ENCODE measurements around the gene RPS19. TPM values are rescaled to one million over a fixed set of nuclear protein-coding genes. Genes with fewer than 3 reads are reported as not detected.

RPS19 gene
- total RNA-seq, 1 donor from 2014 or later, result 3,078 TPM

DNA sequence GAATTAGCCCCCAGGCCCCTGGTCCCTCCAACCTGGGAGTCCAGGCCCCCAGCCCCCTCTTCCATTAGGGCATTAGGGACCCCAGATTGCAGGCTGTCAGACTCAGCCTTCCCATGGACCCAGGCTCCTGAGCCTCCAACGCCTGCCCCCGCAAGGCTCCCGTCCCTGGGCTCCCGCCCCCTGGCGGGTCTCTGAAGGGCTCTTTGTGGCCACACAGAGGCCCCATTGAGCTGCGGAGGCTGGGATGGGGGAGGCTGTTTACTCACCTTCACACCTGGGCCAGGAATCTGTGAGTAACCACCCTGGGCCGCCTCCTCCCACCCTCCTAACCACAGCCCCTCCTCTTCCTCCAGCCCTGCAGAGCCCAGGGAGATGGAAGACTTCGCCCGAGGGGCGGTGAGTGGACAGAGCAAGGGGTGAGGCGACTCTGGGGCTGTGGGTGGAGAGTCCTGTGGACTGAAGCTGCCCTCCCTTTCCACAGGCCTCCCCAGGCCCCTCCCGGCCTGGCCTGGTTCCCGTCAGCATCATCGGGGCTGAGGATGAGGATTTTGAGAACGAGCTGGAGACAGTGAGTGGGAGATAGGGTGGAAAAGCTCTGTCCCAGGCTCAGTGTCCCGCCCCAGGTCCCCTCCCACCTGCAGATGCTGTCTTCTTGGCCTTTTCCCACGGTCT is 27.8 kb downstream of the RPS19 start:
- peaks cover 66% of the 10 kb centered on the region for H4K20me1 ChIP-seq (ENCODE audit: insufficient read depth, low read length)
- no peak for FAIRE-seq
- no peaks in the 10 kb centered on the region for H3K9me3 ChIP-seq (ENCODE audit: insufficient read depth, low read depth, low read length)
- H3K4me3 ChIP-seq (ENCODE audit: insufficient read depth, low read depth, low read length), result no peak overlapping the region
- Mint-ChIP-seq H3K27ac (ENCODE audit: unreplicated experiment) (peak overlapping the region; percentile 35), H3K36me3 (ENCODE audit: low read depth, unreplicated experiment) (peaks cover 19% of the 10 kb centered on the region), H3K4me1 (ENCODE audit: low read depth, unreplicated experiment) (peaks cover 25% of the 10 kb centered on the region), H3K27me3 (ENCODE audit: low read depth, unreplicated experiment) (no peaks in the 10 kb centered on the region), H3K9me3 (ENCODE audit: unreplicated experiment) (no peaks in the 10 kb centered on the region), H3K4me3 (ENCODE audit: unreplicated experiment) (no peak overlapping the region)
- H3K4me1 ChIP-seq (ENCODE audit: insufficient read depth, low read length), result peaks cover 27% of the 10 kb centered on the region
- peak overlapping the region; percentile 42 for H3K9ac ChIP-seq (ENCODE audit: low read length)
- peak; percentile 77 for DNase-seq (ENCODE audit: low read depth)
- peaks cover 10% of the 10 kb centered on the region for H3K36me3 ChIP-seq (ENCODE audit: insufficient read depth, low read length)
- peak overlapping the region; percentile 67 for H3K27ac ChIP-seq (ENCODE audit: low read depth, low read length)
- H3K4me2 ChIP-seq (ENCODE audit: low read length), result peak overlapping the region; percentile 63
- TF ChIP-seq EZH2 (IDR thresholded peaks at IDR 0.05; ENCODE audit: insufficient read depth, low read length), result no peak
- TF ChIP-seq, protein P1, sequence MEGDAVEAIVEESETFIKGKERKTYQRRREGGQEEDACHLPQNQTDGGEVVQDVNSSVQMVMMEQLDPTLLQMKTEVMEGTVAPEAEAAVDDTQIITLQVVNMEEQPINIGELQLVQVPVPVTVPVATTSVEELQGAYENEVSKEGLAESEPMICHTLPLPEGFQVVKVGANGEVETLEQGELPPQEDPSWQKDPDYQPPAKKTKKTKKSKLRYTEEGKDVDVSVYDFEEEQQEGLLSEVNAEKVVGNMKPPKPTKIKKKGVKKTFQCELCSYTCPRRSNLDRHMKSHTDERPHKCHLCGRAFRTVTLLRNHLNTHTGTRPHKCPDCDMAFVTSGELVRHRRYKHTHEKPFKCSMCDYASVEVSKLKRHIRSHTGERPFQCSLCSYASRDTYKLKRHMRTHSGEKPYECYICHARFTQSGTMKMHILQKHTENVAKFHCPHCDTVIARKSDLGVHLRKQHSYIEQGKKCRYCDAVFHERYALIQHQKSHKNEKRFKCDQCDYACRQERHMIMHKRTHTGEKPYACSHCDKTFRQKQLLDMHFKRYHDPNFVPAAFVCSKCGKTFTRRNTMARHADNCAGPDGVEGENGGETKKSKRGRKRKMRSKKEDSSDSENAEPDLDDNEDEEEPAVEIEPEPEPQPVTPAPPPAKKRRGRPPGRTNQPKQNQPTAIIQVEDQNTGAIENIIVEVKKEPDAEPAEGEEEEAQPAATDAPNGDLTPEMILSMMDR (IDR thresholded peaks at IDR 0.05; ENCODE audit: insufficient read depth, low read depth, low read length), result peak; percentile 13
- H3K27me3 ChIP-seq (ENCODE audit: insufficient read depth, low read length), result no peaks in the 10 kb centered on the region
- peaks cover 63% of the 10 kb centered on the region for H3K79me2 ChIP-seq (ENCODE audit: insufficient read depth, low read length)
- H2AFZ ChIP-seq (ENCODE audit: low read depth, low read length), result no peak overlapping the region

DNA sequence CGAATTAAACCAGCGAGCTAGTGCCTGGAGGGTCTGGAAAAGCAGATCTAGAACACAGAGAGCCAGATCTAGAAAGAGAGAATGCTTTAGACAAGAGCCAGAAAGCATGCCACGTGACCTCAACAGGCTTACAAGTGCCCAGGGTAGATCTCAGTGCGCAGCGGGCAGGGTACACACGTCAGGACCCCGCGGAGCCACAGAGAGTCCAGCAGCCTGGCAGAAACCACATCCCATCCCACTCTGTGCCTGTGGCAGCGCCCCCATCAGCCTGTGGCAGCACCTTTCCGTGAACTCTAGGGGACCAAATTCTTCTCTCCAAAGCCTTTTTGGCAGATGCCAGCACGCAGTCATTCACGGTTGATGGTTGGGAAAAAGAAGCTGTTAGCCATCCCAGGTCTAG is 28.9 kb downstream of the RPS19 start:
- H3K9me3 Mint-ChIP-seq (ENCODE audit: unreplicated experiment), result no peaks in the 10 kb centered on the region
- peaks cover 19% of the 10 kb centered on the region for H3K36me3 Mint-ChIP-seq (ENCODE audit: low read depth, unreplicated experiment)
- no peak overlapping the region for H3K27ac ChIP-seq (ENCODE audit: low read depth, low read length)
- H3K4me2 ChIP-seq (ENCODE audit: low read length), result no peak overlapping the region
- H3K9me3 ChIP-seq (ENCODE audit: insufficient read depth, low read depth, low read length), result no peaks in the 10 kb centered on the region
- FAIRE-seq (no peak), DNase-seq (ENCODE audit: low read depth) (no peak)
- no peak overlapping the region for H2AFZ ChIP-seq (ENCODE audit: low read depth, low read length)
- H3K9ac ChIP-seq (ENCODE audit: low read length), result no peak overlapping the region
- peaks cover 10% of the 10 kb centered on the region for H3K36me3 ChIP-seq (ENCODE audit: insufficient read depth, low read length)
- H3K4me3 ChIP-seq (ENCODE audit: insufficient read depth, low read depth, low read length), result no peak overlapping the region
- H3K27ac Mint-ChIP-seq (ENCODE audit: unreplicated experiment), result no peak overlapping the region
- no peaks in the 10 kb centered on the region for H3K27me3 ChIP-seq (ENCODE audit: insufficient read depth, low read length)
- peaks cover 27% of the 10 kb centered on the region for H3K4me1 ChIP-seq (ENCODE audit: insufficient read depth, low read length)
- H3K79me2 ChIP-seq (ENCODE audit: insufficient read depth, low read length), result peaks cover 63% of the 10 kb centered on the region
- H3K4me1 Mint-ChIP-seq (ENCODE audit: low read depth, unreplicated experiment), result peaks cover 25% of the 10 kb centered on the region
- TF ChIP-seq, protein P1 (IDR thresholded peaks at IDR 0.05; ENCODE audit: insufficient read depth, low read depth, low read length), result no peak
- TF ChIP-seq EZH2 (IDR thresholded peaks at IDR 0.05; ENCODE audit: insufficient read depth, low read length), result no peak
- H4K20me1 ChIP-seq (ENCODE audit: insufficient read depth, low read length), result peaks cover 66% of the 10 kb centered on the region
- H3K27me3 Mint-ChIP-seq (ENCODE audit: low read depth, unreplicated experiment), result no peaks in the 10 kb centered on the region
- H3K4me3 Mint-ChIP-seq (ENCODE audit: unreplicated experiment), result peak overlapping the region; percentile 40

DNA sequence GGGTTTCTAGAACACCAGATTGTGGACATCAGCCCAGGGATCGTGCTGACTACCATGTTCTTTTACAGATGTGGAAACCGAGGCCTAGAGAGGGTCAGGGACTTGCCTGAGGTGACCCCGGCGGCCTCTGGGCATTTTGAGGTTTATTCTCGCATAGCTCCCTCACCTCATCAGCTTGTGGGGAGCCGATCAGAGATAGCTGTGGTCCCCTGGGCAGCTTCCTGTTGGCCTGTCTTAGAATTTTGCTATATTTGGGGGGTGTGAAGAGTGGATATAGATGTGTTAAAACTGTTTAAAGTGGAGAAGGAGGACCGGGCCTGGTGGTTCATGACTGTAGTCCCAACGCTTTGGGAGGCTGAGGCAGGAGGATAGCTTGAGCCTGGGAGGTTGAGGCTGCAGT is 29.8 kb downstream of the RPS19 start:
- Histone ChIP-seq H3K79me2 (ENCODE audit: insufficient read depth, low read length) (peaks cover 55% of the 10 kb centered on the region), H3K4me2 (ENCODE audit: low read length) (no peak overlapping the region), H4K20me1 (ENCODE audit: insufficient read depth, low read length) (peaks cover 65% of the 10 kb centered on the region), H3K27ac (ENCODE audit: low read depth, low read length) (no peak overlapping the region), H3K4me3 (ENCODE audit: insufficient read depth, low read depth, low read length) (no peak overlapping the region), H3K4me1 (ENCODE audit: insufficient read depth, low read length) (peaks cover 26% of the 10 kb centered on the region), H3K9ac (ENCODE audit: low read length) (no peak overlapping the region), H3K36me3 (ENCODE audit: insufficient read depth, low read length) (peaks cover 10% of the 10 kb centered on the region), H3K9me3 (ENCODE audit: insufficient read depth, low read depth, low read length) (no peaks in the 10 kb centered on the region), H3K27me3 (ENCODE audit: insufficient read depth, low read length) (no peaks in the 10 kb centered on the region), H2AFZ (ENCODE audit: low read depth, low read length) (no peak overlapping the region)
- Mint-ChIP-seq H3K27me3 (ENCODE audit: low read depth, unreplicated experiment) (no peaks in the 10 kb centered on the region), H3K4me3 (ENCODE audit: unreplicated experiment) (no peak overlapping the region), H3K36me3 (ENCODE audit: low read depth, unreplicated experiment) (peaks cover 19% of the 10 kb centered on the region), H3K9me3 (ENCODE audit: unreplicated experiment) (no peaks in the 10 kb centered on the region), H3K27ac (ENCODE audit: unreplicated experiment) (no peak overlapping the region), H3K4me1 (ENCODE audit: low read depth, unreplicated experiment) (peaks cover 25% of the 10 kb centered on the region)
- TF ChIP-seq EZH2 (IDR thresholded peaks at IDR 0.05; ENCODE audit: insufficient read depth, low read length), result no peak
- TF ChIP-seq, protein P1 (IDR thresholded peaks at IDR 0.05; ENCODE audit: insufficient read depth, low read depth, low read length), result no peak
- DNase-seq (ENCODE audit: low read depth) (no peak), FAIRE-seq (no peak)

Data from astrocyte (in vitro differentiated cells and primary cell).